HG03571 (cell line): Measurements from ENCODE around the gene EPB41L4B.

ENCODE experiments used
- ATAC-seq: cut with Tn5 transposase; IDR thresholded peaks from one replicate; pipeline ENCODE4 v1.9.1; 2021; ENCODE audit not compliant: unreplicated experiment

The EPB41L4B gene

DNA sequence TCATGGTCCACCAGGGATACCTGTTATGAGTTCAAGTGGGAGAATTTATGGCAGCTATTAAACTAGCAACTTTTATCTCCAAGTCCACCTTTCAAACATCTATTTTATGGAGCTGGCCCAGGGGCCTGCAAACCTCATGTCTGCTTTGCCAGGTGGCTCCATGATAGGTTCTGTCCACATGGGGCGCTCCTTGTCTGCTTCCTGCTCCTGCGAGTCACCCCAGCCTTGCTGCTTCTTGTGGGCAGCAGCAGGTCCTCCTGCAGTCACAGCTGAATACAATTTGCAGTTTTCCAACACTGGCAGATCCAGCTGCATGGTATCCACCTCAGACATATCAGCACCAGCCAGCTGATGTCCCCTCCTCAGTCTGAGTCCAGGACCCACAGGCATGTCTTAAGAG is 114.2 kb downstream of the EPB41L4B start:
- no peak for ATAC-seq

DNA sequence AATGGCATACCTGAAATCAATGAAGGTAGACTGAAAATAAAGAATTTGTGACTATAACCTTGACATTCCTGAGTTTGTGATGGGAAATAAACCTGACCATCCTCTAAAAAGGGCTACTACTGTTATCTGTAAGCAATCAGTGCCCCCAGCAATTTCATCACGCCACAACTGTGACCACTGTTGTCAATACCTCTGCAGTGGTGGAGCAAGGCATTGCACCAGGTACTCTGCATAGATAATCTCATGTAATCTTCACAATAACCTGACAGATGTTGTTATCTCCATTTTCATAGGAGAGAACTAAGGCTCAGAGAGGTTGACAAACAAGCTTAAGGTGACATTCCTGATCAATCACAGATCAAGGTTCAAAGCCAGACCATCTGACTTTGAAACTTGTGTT is 115.3 kb downstream of the EPB41L4B start:
- no peak for ATAC-seq

DNA sequence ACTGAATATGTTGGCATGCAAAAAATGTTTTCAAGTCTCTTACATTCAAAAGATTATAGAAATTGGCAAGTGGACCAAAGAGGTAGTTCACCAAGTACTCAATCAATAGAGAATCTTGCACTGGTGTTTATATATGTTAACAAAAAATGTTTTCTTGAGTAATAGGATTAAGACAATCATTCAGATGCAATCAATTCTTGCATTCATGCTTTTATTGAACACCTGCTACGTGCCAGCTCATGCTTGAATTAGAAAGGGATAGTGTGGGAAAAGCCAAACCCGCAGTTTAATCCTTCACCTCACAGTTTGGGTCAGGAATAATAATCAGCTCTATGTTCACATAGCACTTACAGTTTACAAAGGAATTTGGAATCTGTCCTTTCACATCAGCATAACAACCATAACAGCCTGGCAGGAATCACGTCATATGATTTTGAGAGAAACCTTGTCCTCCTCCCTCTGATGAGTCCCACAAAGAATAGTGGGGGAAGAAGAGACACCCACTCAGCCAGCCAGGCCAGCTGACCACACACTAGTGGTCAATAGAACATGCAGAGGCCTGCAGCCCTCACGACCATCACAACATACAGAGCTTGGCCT is 117.0 kb downstream of the EPB41L4B start:
- no peak for ATAC-seq

DNA sequence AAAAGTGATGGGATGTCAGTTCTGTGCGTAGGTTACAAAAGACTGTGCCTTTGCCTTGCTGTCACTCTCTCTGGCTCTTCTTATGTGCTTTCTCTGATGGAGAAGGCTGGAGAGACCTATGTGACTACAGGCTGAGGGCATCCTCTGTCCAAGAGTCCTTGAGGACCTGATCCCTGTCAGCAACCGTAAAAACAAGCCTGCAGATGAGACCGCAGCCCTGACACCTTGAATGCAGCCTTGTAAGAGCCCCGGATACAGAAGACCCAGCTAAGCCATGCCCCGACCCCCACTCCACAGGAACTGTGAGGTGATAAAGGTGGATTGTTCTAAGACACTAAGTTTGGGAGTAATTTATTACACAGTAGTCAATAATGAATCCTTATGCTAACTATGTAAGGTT is 121.2 kb downstream of the EPB41L4B start:
- ATAC-seq, result no peak

GRCh38 chr9:109198736-109199382 is 122.0 kb downstream of the EPB41L4B start:
- ATAC-seq, result no peak

DNA sequence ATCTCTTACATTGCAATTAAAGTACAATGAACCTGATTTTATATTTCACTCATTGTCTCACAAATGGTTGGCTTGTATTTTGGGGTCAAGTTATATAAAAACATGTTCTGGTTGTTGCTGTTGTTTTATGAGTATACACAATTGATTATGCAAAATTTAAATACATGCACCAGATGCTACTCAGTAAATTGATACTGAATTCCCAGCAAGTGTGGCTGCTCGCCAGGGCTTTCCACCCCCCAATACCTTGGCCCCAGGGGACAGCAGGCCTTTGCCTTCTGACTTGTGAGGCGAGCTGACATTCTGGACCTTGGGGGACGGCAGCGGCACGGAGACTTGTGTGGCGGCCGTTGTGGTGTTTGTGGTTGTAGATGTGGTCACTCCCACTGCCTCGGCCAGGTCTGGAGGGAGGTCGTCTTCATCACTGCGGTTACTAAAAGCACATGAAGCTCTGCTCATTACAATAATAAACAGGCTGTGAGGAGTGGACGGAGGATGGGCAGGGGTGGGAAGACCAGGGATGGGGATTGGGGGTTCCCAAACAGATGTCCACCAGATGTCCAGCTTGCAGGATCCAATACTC is 126.8 kb downstream of the EPB41L4B start:
- ATAC-seq, result no peak

DNA sequence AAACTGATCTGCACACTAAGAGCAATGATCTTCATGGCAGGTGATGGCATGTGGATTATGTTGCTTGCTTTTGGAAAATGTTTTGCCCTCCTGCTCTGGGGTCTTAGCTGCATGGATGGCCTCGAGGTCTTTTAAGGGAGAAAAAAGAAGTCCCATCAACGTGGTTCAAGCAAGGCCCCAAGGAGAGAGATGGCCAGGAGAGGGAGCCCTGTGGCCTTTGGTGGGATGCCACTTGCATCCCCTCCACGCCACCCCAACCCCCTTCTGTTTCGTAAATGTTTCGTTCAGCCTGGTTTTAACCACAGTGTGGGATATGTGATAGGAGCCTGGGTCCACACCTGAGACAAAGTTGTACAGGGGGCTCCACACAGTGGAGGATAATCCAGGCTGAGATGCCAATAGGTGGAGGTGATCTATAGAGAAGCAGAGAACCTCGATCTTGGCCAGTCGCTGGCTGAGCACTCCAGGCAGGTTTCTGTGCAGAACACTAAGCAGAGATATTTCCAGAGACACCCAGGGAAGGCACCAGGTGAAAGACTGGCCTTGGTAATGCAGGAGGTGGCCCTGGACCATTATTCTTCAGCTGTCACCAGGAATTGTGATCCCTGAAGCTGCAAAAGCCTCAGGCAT is 128.0 kb downstream of the EPB41L4B start:
- no peak for ATAC-seq

- ATAC-seq, result no peak
These were observed 129.1 kb downstream of the EPB41L4B start for GRCh38 chr9:109191746-109192145.

DNA sequence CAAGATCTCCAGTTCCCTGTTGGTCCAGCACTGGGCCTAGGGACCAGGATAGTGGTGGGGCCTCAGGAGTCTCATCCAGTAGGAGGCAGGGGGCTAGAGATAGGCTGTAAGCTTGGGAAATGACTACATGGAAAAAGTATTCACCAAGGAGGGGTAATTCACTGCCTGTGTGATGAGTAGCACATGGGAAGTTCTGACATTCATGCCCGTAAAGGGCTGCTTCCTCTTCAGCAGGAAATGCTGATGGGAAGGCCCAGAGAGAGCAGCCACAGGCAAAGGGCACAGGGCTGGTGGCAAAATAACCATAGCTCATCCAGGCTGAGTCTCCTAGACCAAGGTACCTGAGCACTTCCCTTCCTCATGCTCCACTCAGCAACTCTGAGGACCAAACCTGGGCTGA is 130.7 kb downstream of the EPB41L4B start:
- ATAC-seq, result no peak

DNA sequence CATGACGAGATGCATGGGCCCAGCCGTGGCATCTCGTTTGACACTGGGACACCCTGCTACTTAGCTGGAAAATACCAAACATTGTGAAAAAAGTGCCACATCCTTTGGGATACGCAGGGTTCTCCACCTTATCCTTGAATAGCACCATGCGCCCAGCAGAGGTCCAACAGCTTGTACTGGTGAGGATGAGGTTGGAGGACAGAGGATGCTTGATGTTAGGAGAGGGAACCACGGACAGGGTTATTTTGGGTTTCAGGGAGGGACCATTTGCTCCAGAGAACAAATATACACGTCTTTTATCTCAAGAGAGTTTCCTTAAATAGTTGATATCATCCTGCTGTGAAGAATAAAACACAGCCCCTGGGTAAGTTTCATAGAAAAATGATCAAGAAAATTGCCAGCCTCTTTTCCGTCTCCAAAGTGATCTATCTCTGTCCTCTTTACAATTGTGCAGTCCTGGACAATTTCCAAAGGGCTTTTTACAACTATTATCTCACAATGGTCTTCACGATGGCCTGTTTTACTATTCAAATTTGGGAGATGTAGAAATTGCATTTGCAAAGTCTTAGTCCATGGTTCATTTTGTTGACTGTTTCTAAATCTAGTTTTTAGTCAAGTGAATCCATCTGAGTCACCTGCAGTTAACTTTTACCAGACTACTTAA is 133.9 kb downstream of the EPB41L4B start:
- ATAC-seq, result no peak

DNA sequence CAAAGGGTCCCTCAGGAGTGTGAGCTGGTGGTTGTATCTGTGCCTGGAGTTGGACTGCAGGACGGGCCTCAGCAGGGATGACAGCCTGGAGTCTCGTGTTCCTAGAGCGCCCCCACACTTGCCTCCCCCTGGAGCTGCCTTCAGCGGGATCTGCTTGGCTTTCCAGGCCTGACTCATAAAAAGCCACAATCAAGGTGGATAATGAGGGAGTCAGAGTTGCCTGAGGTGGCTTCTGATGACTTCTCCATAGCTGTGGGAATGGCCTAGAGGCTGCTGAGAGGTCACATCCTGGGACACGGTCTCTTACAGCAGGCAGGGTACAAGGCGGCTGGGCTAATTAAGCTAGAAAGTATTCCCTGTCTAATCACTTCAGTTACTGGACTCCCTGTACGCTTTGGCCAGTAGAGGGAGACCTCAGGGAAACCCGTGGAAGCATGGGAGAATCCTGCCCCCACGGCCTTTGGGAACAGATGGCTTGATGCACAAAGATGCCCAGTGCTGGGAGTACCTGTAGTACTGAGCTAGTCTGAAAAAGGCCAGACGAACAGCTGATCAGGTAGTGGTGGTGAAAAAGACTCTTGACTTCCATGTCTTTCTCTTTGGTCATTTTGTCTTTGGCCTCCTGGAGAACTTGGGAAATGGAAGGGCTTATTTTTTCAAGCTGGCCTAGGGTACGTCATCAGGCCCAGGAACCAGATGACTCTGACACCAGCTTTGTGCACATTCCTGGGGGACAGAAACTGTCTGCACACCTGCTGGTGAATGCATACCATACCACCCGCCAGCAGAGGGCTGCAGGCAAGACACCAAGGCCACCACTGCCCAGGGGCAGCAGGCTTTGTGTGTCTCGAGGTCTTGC is 137.7 kb downstream of the EPB41L4B start:
- no peak for ATAC-seq

- no peak for ATAC-seq
These were observed 138.3 kb downstream of the EPB41L4B start for GRCh38 chr9:109182550-109182939.

DNA sequence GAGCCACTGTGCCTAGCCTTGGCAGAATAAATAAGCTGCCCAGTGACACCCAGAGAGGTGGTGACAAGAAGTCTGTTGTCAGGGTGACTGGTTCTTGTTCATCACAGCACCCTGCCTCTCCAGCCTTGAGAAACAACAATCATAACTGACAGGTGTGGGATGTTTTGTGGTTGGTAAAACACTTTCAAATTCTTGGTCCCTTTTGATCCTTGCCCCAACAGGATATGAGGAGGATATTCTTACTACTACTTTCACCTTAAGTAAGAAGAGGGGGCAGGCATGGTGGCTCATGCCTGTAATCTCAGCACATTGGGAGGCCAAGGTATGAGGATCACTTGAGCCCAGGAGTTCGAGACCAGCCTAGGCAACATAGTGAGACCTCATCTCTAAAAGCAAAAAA is 139.6 kb downstream of the EPB41L4B start:
- ATAC-seq, result no peak

- no peak for ATAC-seq
These were observed 140.9 kb downstream of the EPB41L4B start for GRCh38 chr9:109179801-109180523.

DNA sequence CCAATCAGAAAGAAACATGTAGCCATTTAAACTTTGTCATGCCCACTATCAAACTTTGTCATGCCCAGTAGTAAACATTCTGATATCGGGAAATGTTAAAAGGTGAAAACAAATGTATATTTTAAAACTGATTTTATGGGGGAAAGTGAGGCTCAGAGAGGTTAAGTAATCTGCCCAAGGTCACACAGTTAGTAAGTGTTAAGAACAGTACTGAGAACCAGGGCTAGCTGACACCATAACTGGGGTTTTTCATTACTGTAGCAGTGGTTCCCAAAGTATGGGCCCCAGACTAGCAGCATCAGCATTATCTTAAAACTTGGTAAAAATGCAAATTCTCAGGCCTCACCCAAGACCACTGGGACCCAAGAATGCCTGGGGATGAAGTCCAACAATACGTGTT is 143.9 kb downstream of the EPB41L4B start:
- no peak for ATAC-seq

DNA sequence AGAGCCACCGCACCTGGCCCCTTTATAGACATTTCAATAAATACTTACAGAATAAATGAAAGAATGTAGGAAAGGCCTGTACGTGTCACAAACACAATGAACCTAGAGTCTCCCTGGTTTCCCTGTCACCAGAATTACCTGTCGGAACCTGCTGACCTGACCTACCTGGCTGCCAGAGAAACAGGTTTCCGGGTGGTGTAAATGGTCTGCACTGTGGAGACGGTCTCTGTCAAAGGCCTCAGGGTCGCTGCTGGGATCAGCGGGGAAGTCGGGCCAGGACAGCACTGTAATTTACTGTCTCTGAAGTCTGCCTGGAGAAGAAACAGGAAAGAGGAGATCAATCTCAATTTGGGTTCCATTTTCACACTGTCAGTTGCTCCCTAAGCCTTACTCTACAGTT is 144.5 kb downstream of the EPB41L4B start:
- no peak for ATAC-seq

DNA sequence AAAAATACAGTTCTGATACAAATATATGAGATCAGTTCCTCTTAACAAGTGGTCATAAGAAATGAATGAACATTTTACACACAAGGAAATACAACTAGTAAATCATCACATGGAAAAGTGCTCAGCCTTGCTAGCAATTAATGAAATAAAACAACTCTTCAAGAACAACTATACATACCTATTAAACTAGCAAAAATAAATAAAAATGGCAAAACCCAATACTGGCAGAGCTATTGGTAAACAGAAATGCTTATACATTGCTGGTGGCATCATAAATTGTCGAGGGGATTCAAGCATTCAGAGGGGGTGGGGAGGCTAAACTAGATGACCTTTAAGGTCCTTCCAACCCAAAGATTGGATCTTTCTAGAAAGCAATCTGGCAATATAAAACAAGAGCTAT is 147.9 kb downstream of the EPB41L4B start:
- ATAC-seq, result no peak

- no peak for ATAC-seq
These were observed 148.9 kb downstream of the EPB41L4B start for GRCh38 chr9:109171926-109172325.

DNA sequence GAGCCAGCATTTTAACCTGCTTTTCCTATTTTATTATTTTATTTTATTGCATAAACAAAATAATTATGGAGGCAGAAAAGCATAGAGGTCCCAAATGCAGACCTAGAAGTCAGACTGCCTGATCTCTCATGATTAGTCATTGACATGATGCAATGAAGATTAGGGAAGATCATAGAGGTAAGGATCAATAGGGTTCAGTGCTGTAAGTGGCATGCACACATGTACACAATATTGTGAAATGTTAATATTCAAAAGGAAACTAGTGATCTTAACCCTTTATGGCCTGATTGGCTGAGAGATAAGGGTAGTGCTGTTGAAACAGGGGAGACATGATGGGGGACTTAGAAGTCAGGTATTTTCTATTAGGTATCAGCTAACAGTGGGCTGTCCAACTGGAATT is 152.7 kb downstream of the EPB41L4B start:
- no peak for ATAC-seq

GRCh38 chr9:109167716-109168115 is 153.1 kb downstream of the EPB41L4B start:
- ATAC-seq, result no peak
